ENCODE data around the gene PDIA3. TPM values are rescaled to one million over a fixed set of nuclear protein-coding genes. Genes with fewer than 3 reads are reported as not detected.
"Not testable (repeated sequence)": the region's sequence is repeated elsewhere in the genome, so short reads cannot be mapped to it uniquely, and the experiment has no call there.

The PDIA3 gene
- total and polyA plus RNA-seq, 2 donors (not counting 3 experiments of a cell fraction or from before 2014, with no cell fraction given): 140 to 857 TPM

- Histone ChIP-seq H3K9ac (replicated peaks; ENCODE audit: extremely low read depth, insufficient read depth, low read length) (no peak overlapping the region), H3K79me2 (ENCODE audit: control insufficient read depth, insufficient read depth, low read length) (no peaks in the 10 kb centered on the region), H2AFZ (ENCODE audit: low read depth, low read length) (no peak overlapping the region), H3K27me3 (ENCODE audit: control insufficient read depth in 2 of 2, insufficient read depth in 2 of 2, low read length in 2 of 2) (peaks cover 0 to 2% of the 10 kb centered on the region in 2 experiments), H3K9me3 (replicated peaks; ENCODE audit: control insufficient read depth, insufficient read depth, low read length) (no peaks in the 10 kb centered on the region), H3K4me2 (ENCODE audit: insufficient read depth, low read length) (no peak overlapping the region), H3K4me3 (replicated peaks in 1 of 3; ENCODE audit: insufficient read depth in 1 of 3, low read depth in 1 of 3, low read length in 3 of 3) (no peak overlapping the region), H3K4me1 (ENCODE audit: control insufficient read depth, extremely low read depth, insufficient read depth, low read length) (no peaks in the 10 kb centered on the region), H3K27ac (ENCODE audit: insufficient read depth, low read depth, low read length) (no peak overlapping the region), H4K20me1 (replicated peaks; ENCODE audit: control insufficient read depth, extremely low read depth, insufficient read depth, low read length) (no peaks in the 10 kb centered on the region), H3K36me3 (ENCODE audit: control insufficient read depth in 2 of 2, extremely low read depth in 1 of 2, insufficient read depth in 2 of 2, low read length in 2 of 2) (no peaks in the 10 kb centered on the region), H3K9me1 (replicated peaks; ENCODE audit: control insufficient read depth, extremely low read depth, insufficient read depth, low read length) (no peaks in the 10 kb centered on the region)
- dilution Hi-C loops (cut with MboI; ENCODE audit: extremely low pct_ligation_motif_present, low sequenced_read_pairs): no loop called here
- intact Hi-C loops (cut with micrococcal nuclease): no loop called here
- ChIA-PET CTCF (no interaction called here), POLR2A (no interaction called here)
- DNase-seq (ENCODE audit: low read depth, low spot score): no peak
- FAIRE-seq: no peak
- BruUV-seq (replicated peaks): no TSS peak
- TF ChIP-seq GATA2 (IDR thresholded peaks at IDR 0.05; ENCODE audit: insufficient read depth, insufficient read length, low read depth, low read length) (no peak), POLR2AphosphoS5 (IDR thresholded peaks at IDR 0.05; ENCODE audit: insufficient read depth, low read depth, low read length) (no peak), CTCF (IDR thresholded peaks at IDR 0.05; ENCODE audit: extremely low read depth in 1 of 2, insufficient read depth in 1 of 2, low read depth in 1 of 2, low read length in 2 of 2) (no peak), EZH2 (IDR thresholded peaks at IDR 0.05; ENCODE audit: borderline replicate concordance, low read depth, low read length, severe bottlenecking) (no peak), MYC (IDR thresholded peaks at IDR 0.05; ENCODE audit: low read depth, low read length) (no peak), MAX (IDR thresholded peaks at IDR 0.05; ENCODE audit: insufficient read depth, insufficient read length) (no peak), FOS (IDR thresholded peaks at IDR 0.05; ENCODE audit: borderline replicate concordance, insufficient read depth, low read length) (no peak), JUN (IDR thresholded peaks at IDR 0.05; ENCODE audit: borderline replicate concordance, insufficient read depth, insufficient read length, low read depth) (no peak), POLR2A (IDR thresholded peaks at IDR 0.05; ENCODE audit: low read depth, low read length) (no peak)
These were observed 23.1 kb upstream of the PDIA3 start for GRCh38 chr15:43723151-43723550.

GRCh38 chr15:43726306-43726705 lies 19.9 kb upstream of the PDIA3 start:
- dilution Hi-C loops (cut with MboI; ENCODE audit: extremely low pct_ligation_motif_present, low sequenced_read_pairs); POLR2A ChIA-PET; intact Hi-C loops (cut with micrococcal nuclease): not testable (repeated sequence)

GRCh38 chr15:43728053-43728725 lies 18.0 kb upstream of the PDIA3 start:
- CTCF ChIA-PET; H3K27me3 ChIP-seq (ENCODE audit: control insufficient read depth in 2 of 2, insufficient read depth in 2 of 2, low read length in 2 of 2); H3K27ac ChIP-seq (ENCODE audit: insufficient read depth, low read depth, low read length); H3K4me3 ChIP-seq (replicated peaks in 1 of 3; ENCODE audit: insufficient read depth in 1 of 3, low read depth in 1 of 3, low read length in 3 of 3); H3K79me2 ChIP-seq (ENCODE audit: control insufficient read depth, insufficient read depth, low read length); H4K20me1 ChIP-seq (replicated peaks; ENCODE audit: control insufficient read depth, extremely low read depth, insufficient read depth, low read length); H3K9me1 ChIP-seq (replicated peaks; ENCODE audit: control insufficient read depth, extremely low read depth, insufficient read depth, low read length); intact Hi-C loops (cut with micrococcal nuclease); H2AFZ ChIP-seq (ENCODE audit: low read depth, low read length); BruUV-seq (replicated peaks); dilution Hi-C loops (cut with MboI; ENCODE audit: extremely low pct_ligation_motif_present, low sequenced_read_pairs); H3K9ac ChIP-seq (replicated peaks; ENCODE audit: extremely low read depth, insufficient read depth, low read length); H3K9me3 ChIP-seq (replicated peaks; ENCODE audit: control insufficient read depth, insufficient read depth, low read length); FAIRE-seq; H3K4me2 ChIP-seq (ENCODE audit: insufficient read depth, low read length); DNase-seq (ENCODE audit: low read depth, low spot score); H3K4me1 ChIP-seq (ENCODE audit: control insufficient read depth, extremely low read depth, insufficient read depth, low read length); H3K36me3 ChIP-seq (ENCODE audit: control insufficient read depth in 2 of 2, extremely low read depth in 1 of 2, insufficient read depth in 2 of 2, low read length in 2 of 2); POLR2A ChIA-PET: not testable (repeated sequence)

More at GRCh38 chr15:43726306-43726705, 19.9 kb upstream of the PDIA3 start:
- DNase-seq (ENCODE audit: low read depth, low spot score); H3K9me3 ChIP-seq (replicated peaks; ENCODE audit: control insufficient read depth, insufficient read depth, low read length); CTCF ChIA-PET; BruUV-seq (replicated peaks); H3K9me1 ChIP-seq (replicated peaks; ENCODE audit: control insufficient read depth, extremely low read depth, insufficient read depth, low read length); H3K4me2 ChIP-seq (ENCODE audit: insufficient read depth, low read length); H3K27ac ChIP-seq (ENCODE audit: insufficient read depth, low read depth, low read length); H2AFZ ChIP-seq (ENCODE audit: low read depth, low read length); H3K79me2 ChIP-seq (ENCODE audit: control insufficient read depth, insufficient read depth, low read length); H3K36me3 ChIP-seq (ENCODE audit: control insufficient read depth in 2 of 2, extremely low read depth in 1 of 2, insufficient read depth in 2 of 2, low read length in 2 of 2); H3K27me3 ChIP-seq (ENCODE audit: control insufficient read depth in 2 of 2, insufficient read depth in 2 of 2, low read length in 2 of 2); H3K9ac ChIP-seq (replicated peaks; ENCODE audit: extremely low read depth, insufficient read depth, low read length); H4K20me1 ChIP-seq (replicated peaks; ENCODE audit: control insufficient read depth, extremely low read depth, insufficient read depth, low read length); FAIRE-seq; H3K4me3 ChIP-seq (replicated peaks in 1 of 3; ENCODE audit: insufficient read depth in 1 of 3, low read depth in 1 of 3, low read length in 3 of 3); H3K4me1 ChIP-seq (ENCODE audit: control insufficient read depth, extremely low read depth, insufficient read depth, low read length): not testable (repeated sequence)
